Keratinocyte (primary cell): ENCODE results near the gene ECHS1. TPM values are rescaled to one million over a fixed set of nuclear protein-coding genes. Genes with fewer than 3 reads are reported as not detected.

Experiments
- DNase-seq: peaks from one replicate; pipeline ENCODE4 v3.0.0-alpha.2; 2011; ENCODE audit warnings: low read depth, missing footprints, low spot score
- FAIRE-seq: peaks from 2 replicates; lab custom pipeline; 2011; peaks lifted over from hg19 to GRCh38; lab: Jason Lieb, UNC
- H2AFZ ChIP-seq: 2 replicates; pipeline ENCODE4 v1.6.0; 2012; ENCODE audit warnings: low read length, control low read depth, inconsistent platforms; ENCODE audit not compliant: control insufficient read depth
- H3K27ac ChIP-seq: 2 replicates; pipeline ENCODE4 v1.5.1; 2011; ENCODE audit warnings: low read length; ENCODE audit not compliant: control insufficient read depth, insufficient read depth
- H3K27me3 ChIP-seq: 3 replicates; pipeline ENCODE4 v1.6.0; 2011; ENCODE audit warnings: low read length; ENCODE audit not compliant: control insufficient read depth, insufficient read depth; ENCODE audit errors: extremely low read depth
- H3K36me3 ChIP-seq, 2 experiments: 2 replicates in 1 of 2; 3 replicates in 1 of 2; pipeline ENCODE4 v1.5.1; 2011; ENCODE audit warnings: low read length in 2 of 2, mild to moderate bottlenecking in 1 of 2; ENCODE audit not compliant: control insufficient read depth in 2 of 2, insufficient read depth in 2 of 2; ENCODE audit errors: extremely low read depth in 1 of 2
- H3K4me1 ChIP-seq: 3 replicates; pipeline ENCODE4 v1.5.1; 2011; ENCODE audit warnings: low read length; ENCODE audit not compliant: control insufficient read depth, insufficient read depth; ENCODE audit errors: extremely low read depth
- H3K4me2 ChIP-seq: 3 replicates; pipeline ENCODE4 v1.6.0; 2011; ENCODE audit warnings: low read depth, low read length; ENCODE audit not compliant: control insufficient read depth, insufficient read depth; ENCODE audit errors: extremely low read depth
- H3K4me3 ChIP-seq, 3 experiments: fragments of 200-600 bp in 1 of 3; sonication (generic) in 1 of 3; 2 replicates in 2 of 3; 3 replicates in 1 of 3; pipeline ENCODE4 v1.5.1; 2011 to 2016; ENCODE audit warnings: low read length in 3 of 3, mild to moderate bottlenecking in 3 of 3, control low read depth in 2 of 3, inconsistent platforms in 1 of 3, low read depth in 1 of 3, mixed read lengths in 1 of 3, mixed run types in 1 of 3, moderate library complexity in 1 of 3; ENCODE audit not compliant: control insufficient read depth in 2 of 3, insufficient read depth in 2 of 3; ENCODE audit errors: extremely low read depth in 1 of 3
- H3K79me2 ChIP-seq: 2 replicates; pipeline ENCODE4 v1.6.0; 2012; ENCODE audit warnings: low read length; ENCODE audit not compliant: control insufficient read depth, insufficient read depth
- H3K9ac ChIP-seq: 3 replicates; pipeline ENCODE4 v1.6.0; 2011; ENCODE audit warnings: low read length; ENCODE audit not compliant: control insufficient read depth, insufficient read depth; ENCODE audit errors: extremely low read depth
- H3K9me1 ChIP-seq: 3 replicates; pipeline ENCODE4 v1.6.0; 2011; ENCODE audit warnings: low read length; ENCODE audit not compliant: control insufficient read depth, insufficient read depth; ENCODE audit errors: extremely low read depth
- H3K9me3 ChIP-seq: 2 replicates; pipeline ENCODE4 v1.5.1; 2012; ENCODE audit warnings: low read depth, low read length; ENCODE audit not compliant: control insufficient read depth
- H4K20me1 ChIP-seq: 3 replicates; pipeline ENCODE4 v1.6.0; 2011; ENCODE audit warnings: low read length; ENCODE audit not compliant: control insufficient read depth, insufficient read depth; ENCODE audit errors: extremely low read depth
- EZH2 ChIP-seq: IDR thresholded peaks from one replicate; pipeline ENCODE4 v1.6.1; 2012; ENCODE audit warnings: inconsistent platforms, mild to moderate bottlenecking, low read length, moderate library complexity
- dilution Hi-C: fragments of 300-500 bp; cut with MboI; formaldehyde crosslinking; loops from one replicate; pipeline ENCODE4 v1.7.0; 2020; ENCODE audit warnings: low sequenced_read_pairs; ENCODE audit not compliant: extremely low pct_ligation_motif_present
- polyA plus RNA-seq, 5 experiments: library from polyadenylated mRNA; depleted of rRNA in 3 of 5; stranded (reverse) in 3 of 5; stranded (forward) in 1 of 5; unstranded in 1 of 5; fragments of >200 nt; gene quantifications; 1 replicate in 1 of 5; 2 replicates in 3 of 5; 3 replicates in 1 of 5; pipeline versions ENCODE4 v1.2.1 to v1.2.3, GENCODE V29; 2011 to 2012; ENCODE audit warnings: missing spikeins in 2 of 5, low read depth in 1 of 5, low replicate concordance in 1 of 5
- TF ChIP-seq, protein P1 (sequence below), 3 experiments: IDR thresholded peaks in 1 of 3; conservative IDR thresholded peaks in 1 of 3; optimal IDR thresholded peaks in 1 of 3; 2 replicates in 2 of 3; 3 replicates in 1 of 3; pipeline versions ENCODE3 to v1.5.1; 2011; ENCODE audit warnings: low read length in 3 of 3, mild to moderate bottlenecking in 3 of 3, moderate library complexity in 2 of 3, control low read depth in 1 of 3, inconsistent platforms in 1 of 3; ENCODE audit not compliant: insufficient read depth in 2 of 3; ENCODE audit errors: extremely low read depth in 1 of 3

ECHS1 gene
- polyA plus RNA-seq, 1 donor (not counting 4 experiments of a cell fraction or from before 2014, with no cell fraction given): 27.1 TPM

DNA sequence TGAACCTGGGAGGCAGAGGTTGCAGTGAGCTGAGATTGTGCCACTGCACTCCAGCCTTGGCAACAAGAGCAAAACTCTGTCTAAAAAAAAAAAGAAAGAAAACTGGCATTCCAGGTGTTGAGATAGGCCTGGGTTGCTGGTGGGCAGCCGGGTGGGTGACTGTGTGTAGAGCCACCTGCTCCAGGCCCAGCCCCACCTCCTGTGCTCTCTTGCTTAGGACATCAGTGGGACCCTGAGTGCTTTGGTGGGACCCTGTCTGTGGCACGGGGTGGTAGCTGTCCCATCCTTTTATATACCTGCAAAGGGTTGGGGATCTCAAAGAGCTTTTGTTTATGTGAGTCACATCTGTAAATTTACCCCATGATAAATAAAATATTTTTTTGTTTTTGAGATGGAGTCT is 12.1 kb upstream of the ECHS1 start:
- TF ChIP-seq EZH2: no peak
- TF ChIP-seq, protein P1, sequence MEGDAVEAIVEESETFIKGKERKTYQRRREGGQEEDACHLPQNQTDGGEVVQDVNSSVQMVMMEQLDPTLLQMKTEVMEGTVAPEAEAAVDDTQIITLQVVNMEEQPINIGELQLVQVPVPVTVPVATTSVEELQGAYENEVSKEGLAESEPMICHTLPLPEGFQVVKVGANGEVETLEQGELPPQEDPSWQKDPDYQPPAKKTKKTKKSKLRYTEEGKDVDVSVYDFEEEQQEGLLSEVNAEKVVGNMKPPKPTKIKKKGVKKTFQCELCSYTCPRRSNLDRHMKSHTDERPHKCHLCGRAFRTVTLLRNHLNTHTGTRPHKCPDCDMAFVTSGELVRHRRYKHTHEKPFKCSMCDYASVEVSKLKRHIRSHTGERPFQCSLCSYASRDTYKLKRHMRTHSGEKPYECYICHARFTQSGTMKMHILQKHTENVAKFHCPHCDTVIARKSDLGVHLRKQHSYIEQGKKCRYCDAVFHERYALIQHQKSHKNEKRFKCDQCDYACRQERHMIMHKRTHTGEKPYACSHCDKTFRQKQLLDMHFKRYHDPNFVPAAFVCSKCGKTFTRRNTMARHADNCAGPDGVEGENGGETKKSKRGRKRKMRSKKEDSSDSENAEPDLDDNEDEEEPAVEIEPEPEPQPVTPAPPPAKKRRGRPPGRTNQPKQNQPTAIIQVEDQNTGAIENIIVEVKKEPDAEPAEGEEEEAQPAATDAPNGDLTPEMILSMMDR (optimal IDR thresholded peaks at IDR 0.05 in 1 of 3, IDR thresholded peaks at IDR 0.05 in 1 of 3, conservative IDR thresholded peaks at IDR 0.05 in 1 of 3; ENCODE audit: extremely low read depth in 1 of 3, insufficient read depth in 2 of 3, low read length in 3 of 3): no peak
- H3K79me2 ChIP-seq: no peaks in the 10 kb centered on the region
- H3K9ac ChIP-seq: no peak overlapping the region
- peaks cover 1% of the 10 kb centered on the region for H3K4me1 ChIP-seq
- H3K9me3 ChIP-seq: no peaks in the 10 kb centered on the region
- H3K4me2 ChIP-seq: no peak overlapping the region
- no peaks in the 10 kb centered on the region for H4K20me1 ChIP-seq
- H3K27ac ChIP-seq: no peak overlapping the region
- no peak overlapping the region for H3K4me3 ChIP-seq
- no peak for DNase-seq
- H3K36me3 ChIP-seq: no peaks in the 10 kb centered on the region
- H3K9me1 ChIP-seq: no peaks in the 10 kb centered on the region
- no peak for FAIRE-seq
- no peak overlapping the region for H2AFZ ChIP-seq
- no peaks in the 10 kb centered on the region for H3K27me3 ChIP-seq
- dilution Hi-C loops: no loop called here

DNA sequence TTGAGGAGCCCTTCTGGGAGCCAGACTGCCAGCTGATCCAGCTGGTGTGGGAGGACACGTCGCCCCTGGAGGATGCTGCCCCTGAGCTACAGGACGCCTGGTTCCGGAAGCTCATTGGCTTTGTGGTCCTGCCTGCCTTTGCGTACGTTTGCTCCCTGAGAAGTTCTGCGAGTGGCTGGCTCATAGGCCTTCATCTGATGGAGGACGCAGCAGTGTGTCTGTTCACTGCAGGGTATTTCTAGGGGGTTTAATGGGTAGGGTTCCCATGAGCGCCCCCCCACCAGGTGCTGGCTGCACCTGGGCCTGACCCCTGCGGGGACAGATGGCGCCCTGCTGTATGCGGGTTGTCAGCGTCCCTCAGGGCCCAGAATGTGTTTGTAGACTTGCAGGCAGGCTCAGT is 10.9 kb upstream of the ECHS1 start:
- H3K4me3 ChIP-seq: no peak overlapping the region
- no peak overlapping the region for H2AFZ ChIP-seq
- FAIRE-seq (no peak), DNase-seq (no peak)
- H3K9me1 ChIP-seq: no peaks in the 10 kb centered on the region
- no peaks in the 10 kb centered on the region for H3K4me1 ChIP-seq
- no peaks in the 10 kb centered on the region for H4K20me1 ChIP-seq
- no peak overlapping the region for H3K4me2 ChIP-seq
- H3K36me3 ChIP-seq: no peaks in the 10 kb centered on the region
- no peaks in the 10 kb centered on the region for H3K9me3 ChIP-seq
- H3K27me3 ChIP-seq: no peaks in the 10 kb centered on the region
- H3K79me2 ChIP-seq: no peaks in the 10 kb centered on the region
- no peak overlapping the region for H3K27ac ChIP-seq
- dilution Hi-C loops: no loop called here
- no peak for TF ChIP-seq EZH2
- TF ChIP-seq, protein P1 (optimal IDR thresholded peaks at IDR 0.05 in 1 of 3, IDR thresholded peaks at IDR 0.05 in 1 of 3, conservative IDR thresholded peaks at IDR 0.05 in 1 of 3; ENCODE audit: extremely low read depth in 1 of 3, insufficient read depth in 2 of 3, low read length in 3 of 3): no peak
- H3K9ac ChIP-seq: no peak overlapping the region
